Bronchial epithelial cell (primary cell): ENCODE data around the gene DUSP11. TPM values are rescaled to one million over a fixed set of nuclear protein-coding genes. Genes with fewer than 3 reads are reported as not detected.
"Not testable (repeated sequence)": the region's sequence is repeated elsewhere in the genome, so short reads cannot be mapped to it uniquely, and the experiment has no call there.

Source experiments
- DNase-seq: peaks from one replicate; pipeline ENCODE4 v3.0.0-alpha.2; 2010; ENCODE audit warnings: low read depth
- FAIRE-seq: peaks from 2 replicates; lab custom pipeline; 2011; peaks lifted over from hg19 to GRCh38; lab: Jason Lieb, UNC
- H3K27me3 ChIP-seq: 2 replicates; pipeline ENCODE4 v1.5.1; 2011; ENCODE audit warnings: low read length; ENCODE audit not compliant: control insufficient read depth, insufficient read depth
- H3K36me3 ChIP-seq: 2 replicates; pipeline ENCODE4 v1.5.1; 2011; ENCODE audit warnings: low read length; ENCODE audit not compliant: control insufficient read depth, insufficient read depth
- H3K4me3 ChIP-seq: 2 replicates; pipeline ENCODE4 v1.5.1; 2011; ENCODE audit warnings: mild to moderate bottlenecking, low read depth, low read length, control low read depth
- CTCF ChIP-seq: IDR thresholded peaks from 2 replicates; pipeline ENCODE4 v1.5.1; 2011; ENCODE audit warnings: mild to moderate bottlenecking, moderate library complexity, low read length, control low read depth, inconsistent platforms; ENCODE audit not compliant: insufficient read depth, severe bottlenecking
- total RNA-seq: library from RNA; depleted of rRNA; stranded (reverse); fragments of >200 nt; gene quantifications from 2 replicates; pipeline ENCODE4 v1.2.1, GENCODE V29; 2014

DUSP11 gene
- total RNA-seq, 1 donor from 2014 or later, result 28.4 TPM

DNA sequence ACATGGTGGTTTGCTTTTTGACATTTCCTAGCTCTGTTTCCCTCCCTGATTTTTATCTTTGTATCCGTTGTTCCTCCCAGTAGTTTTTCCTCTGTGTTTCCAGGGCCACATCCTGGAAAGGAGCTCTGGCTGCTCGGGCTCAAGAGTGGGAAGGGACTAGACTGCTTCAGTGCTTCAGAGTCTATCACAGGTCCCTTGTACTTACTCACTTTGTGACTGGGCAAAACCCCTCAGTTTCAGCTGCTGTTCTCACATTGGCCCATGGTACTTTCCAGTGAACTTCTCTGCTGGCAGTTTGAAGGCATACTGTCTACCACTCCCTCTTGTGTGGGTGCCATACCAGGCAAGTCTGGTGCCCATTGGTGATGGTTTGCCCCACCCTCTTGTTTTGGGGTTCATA is 41.3 kb upstream of the DUSP11 start:
- no peaks in the 10 kb centered on the region for H3K36me3 ChIP-seq
- no peak overlapping the region for H3K4me3 ChIP-seq
- no peak for DNase-seq
- TF ChIP-seq CTCF, result no peak
- no peaks in the 10 kb centered on the region for H3K27me3 ChIP-seq
- FAIRE-seq, result no peak

GRCh38 chr2:73818296-73818695 is 38.4 kb upstream of the DUSP11 start:
- no peak for TF ChIP-seq CTCF
- H3K36me3 ChIP-seq, result no peaks in the 10 kb centered on the region
- no peak for FAIRE-seq
- DNase-seq, result no peak
- H3K27me3 ChIP-seq, result no peaks in the 10 kb centered on the region
- no peak overlapping the region for H3K4me3 ChIP-seq

GRCh38 chr2:73812635-73813034 is 32.7 kb upstream of the DUSP11 start:
- Histone ChIP-seq H3K4me3 (no peak overlapping the region), H3K36me3 (no peaks in the 10 kb centered on the region), H3K27me3 (no peaks in the 10 kb centered on the region)
- DNase-seq, result no peak
- FAIRE-seq, result no peak
- no peak for TF ChIP-seq CTCF

- TF ChIP-seq CTCF, result no peak
- no peak for DNase-seq
- no peak for FAIRE-seq
- no peaks in the 10 kb centered on the region for H3K36me3 ChIP-seq
- H3K4me3 ChIP-seq, result no peak overlapping the region
- H3K27me3 ChIP-seq, result no peaks in the 10 kb centered on the region
Measured at GRCh38 chr2:73811878-73812277, 32.0 kb upstream of the DUSP11 start.

GRCh38 chr2:73783883-73784282 is 4.0 kb upstream of the DUSP11 start, which contains the start of gene C2orf78:
TSS of gene C2orf78 (plus strand) at chr2:73784183. CDS start at chr2:73784310, 127 bp downstream.
- H3K4me3 ChIP-seq, DNase-seq, H3K36me3 ChIP-seq, FAIRE-seq, H3K27me3 ChIP-seq: not testable (repeated sequence)

DNA sequence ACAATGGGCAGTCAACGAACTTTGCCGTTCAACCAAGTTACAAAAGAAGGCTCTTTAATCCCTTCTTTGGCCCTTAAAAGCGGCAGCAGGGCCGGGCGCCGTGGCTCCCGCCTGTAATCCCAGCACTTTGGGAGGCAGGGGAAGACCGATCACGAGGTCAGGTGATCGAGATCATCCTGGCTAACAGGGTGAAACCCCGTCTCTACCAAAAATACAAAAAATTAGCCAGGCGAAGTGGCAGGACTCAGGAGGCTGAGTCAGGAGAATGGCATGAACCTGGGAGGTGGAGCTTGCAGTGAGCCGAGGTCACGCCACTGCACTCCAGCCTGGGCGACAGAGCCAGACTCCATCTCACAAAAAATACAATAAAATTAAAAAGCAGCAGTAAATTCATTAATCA is 3.5 kb upstream of the DUSP11 start:
- H3K4me3 ChIP-seq, H3K27me3 ChIP-seq, FAIRE-seq, H3K36me3 ChIP-seq, DNase-seq: not testable (repeated sequence)

DNA sequence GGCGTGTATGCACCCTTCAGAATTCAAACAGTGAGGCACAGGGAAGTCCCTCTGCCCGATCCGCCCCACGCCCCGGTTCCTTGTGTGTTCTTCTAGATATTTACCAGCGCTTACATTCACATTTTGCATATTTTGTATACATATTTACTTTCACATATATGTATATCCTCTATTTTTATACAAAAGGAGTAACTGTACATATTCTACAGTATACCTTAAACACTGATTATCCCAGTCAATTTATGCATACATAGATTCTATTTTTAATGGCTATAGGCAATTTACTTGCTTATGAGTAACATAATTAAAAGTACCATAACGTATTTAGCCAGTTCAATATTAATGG is 307 bp upstream of the DUSP11 start:
- FAIRE-seq (no peak), DNase-seq (no peak)
- no peaks in the 10 kb centered on the region for H3K27me3 ChIP-seq
- peak overlapping the region; percentile 84 for H3K4me3 ChIP-seq
- TF ChIP-seq CTCF, result no peak
- peaks cover 1% of the 10 kb centered on the region for H3K36me3 ChIP-seq

GRCh38 chr2:73778867-73779466 is 936 bp downstream of the DUSP11 start:
- not testable (repeated sequence) for DNase-seq, FAIRE-seq

More at GRCh38 chr2:73778867-73779466, 936 bp downstream of the DUSP11 start:
- H3K27me3 ChIP-seq, H3K36me3 ChIP-seq: not testable (repeated sequence)
- H3K4me3 ChIP-seq, result peak overlapping the region; percentile 84
